OCI-LY1 (cell line): ENCODE measurements around the gene TUT1.

Source experiments
- EZH2 ChIP-seq: fragments of 200-600 bp; sonication (generic), shearing (Covaris generic); IDR thresholded peaks from 2 replicates; pipeline ENCODE4 v1.8.0; 2017; ENCODE audit warnings: borderline replicate concordance, mixed run types, mild to moderate bottlenecking, antibody characterized with exemption, low read length, moderate library complexity, mixed read lengths
- TF ChIP-seq, protein P1 (sequence below): fragments of 200-600 bp; sonication (generic), shearing (Covaris generic); IDR thresholded peaks from 2 replicates; pipeline ENCODE4 v1.5.1; 2017; ENCODE audit warnings: mild to moderate bottlenecking, antibody characterized with exemption, low read length, moderate library complexity, mixed read lengths

DNA sequence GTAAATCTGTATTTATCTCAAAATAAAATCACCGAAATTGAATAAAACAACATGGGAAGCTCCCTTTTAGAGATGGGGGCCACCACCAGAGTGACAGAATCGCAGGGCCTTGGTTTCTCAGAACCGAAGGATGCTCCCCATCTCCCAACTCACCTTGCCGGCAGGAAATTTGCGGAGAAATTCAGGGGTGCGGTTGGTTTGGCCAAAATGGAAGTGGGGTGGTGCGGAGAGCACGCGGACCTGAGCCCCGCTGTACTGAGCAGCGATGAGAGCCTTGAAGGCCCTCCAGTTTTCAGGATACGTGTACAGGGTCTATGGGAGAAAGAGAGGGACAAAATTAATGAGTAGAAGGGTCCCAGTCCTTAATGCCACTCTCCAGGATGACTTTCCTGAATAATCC, 18.9 kb downstream of the TUT1 start:
- TF ChIP-seq, protein P1, sequence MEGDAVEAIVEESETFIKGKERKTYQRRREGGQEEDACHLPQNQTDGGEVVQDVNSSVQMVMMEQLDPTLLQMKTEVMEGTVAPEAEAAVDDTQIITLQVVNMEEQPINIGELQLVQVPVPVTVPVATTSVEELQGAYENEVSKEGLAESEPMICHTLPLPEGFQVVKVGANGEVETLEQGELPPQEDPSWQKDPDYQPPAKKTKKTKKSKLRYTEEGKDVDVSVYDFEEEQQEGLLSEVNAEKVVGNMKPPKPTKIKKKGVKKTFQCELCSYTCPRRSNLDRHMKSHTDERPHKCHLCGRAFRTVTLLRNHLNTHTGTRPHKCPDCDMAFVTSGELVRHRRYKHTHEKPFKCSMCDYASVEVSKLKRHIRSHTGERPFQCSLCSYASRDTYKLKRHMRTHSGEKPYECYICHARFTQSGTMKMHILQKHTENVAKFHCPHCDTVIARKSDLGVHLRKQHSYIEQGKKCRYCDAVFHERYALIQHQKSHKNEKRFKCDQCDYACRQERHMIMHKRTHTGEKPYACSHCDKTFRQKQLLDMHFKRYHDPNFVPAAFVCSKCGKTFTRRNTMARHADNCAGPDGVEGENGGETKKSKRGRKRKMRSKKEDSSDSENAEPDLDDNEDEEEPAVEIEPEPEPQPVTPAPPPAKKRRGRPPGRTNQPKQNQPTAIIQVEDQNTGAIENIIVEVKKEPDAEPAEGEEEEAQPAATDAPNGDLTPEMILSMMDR = no peak
- no peak for TF ChIP-seq EZH2
